K562 (cell line): ENCODE measurements around the gene PYROXD2. TPM values are rescaled to one million over a fixed set of nuclear protein-coding genes. Genes with fewer than 3 reads are reported as not detected.

ENCODE experiments used
- ATAC-seq: fragments of 200-7000 bp; cut with Tn5 transposase; 3 replicates; pipeline ENCODE4 v1.9.1; 2020; ENCODE audit warnings: moderate library complexity
- BruUV-seq: library from RNA; stranded (reverse); fragments of 400-500 nt; replicated peaks from 2 replicates; lab custom pipeline; 2021; lab: Mats Ljungman, UMichigan
- CTCF ChIA-PET: fragments of 300-600 bp; formaldehyde crosslinking; extraction: SDS; loops from one replicate; lab custom pipeline; 2021; ENCODE audit warnings: low intra/inter-chr PET ratio; lab: Yijun Ruan, JAX
- POLR2A ChIA-PET: fragments of 300-600, 350-650 bp; sonication (Branson Sonifier 250); formaldehyde crosslinking; extraction: SDS; loops from one replicate; lab custom pipeline; 2021; ENCODE audit warnings: antibody characterized with exemption, inconsistent platforms; lab: Yijun Ruan, JAX
- DNase-seq, 4 experiments: peaks; one replicate each; pipeline versions ENCODE4 v3.0.0 to v3.0.0-alpha.2; 2011 to 2018; ENCODE audit warnings: low spot score in 3 of 4, mixed read lengths in 3 of 4; ENCODE audit errors: extremely low read depth in 1 of 4
- FAIRE-seq: peaks from 2 replicates; lab custom pipeline; 2011; peaks lifted over from hg19 to GRCh38; lab: Jason Lieb, UNC
- H2AFZ ChIP-seq: 2 replicates; pipeline ENCODE4 v1.6.0; 2011; ENCODE audit warnings: low read depth, low read length, control low read depth, inconsistent platforms
- H3K27ac ChIP-seq: fragments of 200-600 bp; 3 replicates; pipeline ENCODE4 v1.8.0; 2011; ENCODE audit warnings: low read depth, mild to moderate bottlenecking, control low read depth, inconsistent platforms, low read length, moderate library complexity, mixed read lengths; ENCODE audit errors: extremely low read depth
- H3K27me3 ChIP-seq, 2 experiments: fragments of 300-600 bp in 1 of 2; 2 replicates in 1 of 2; 3 replicates in 1 of 2; pipeline versions ENCODE4 v1.6.0 to v1.8.0; 2011; ENCODE audit warnings: inconsistent platforms in 2 of 2, low read length in 2 of 2, mild to moderate bottlenecking in 1 of 2, mixed read lengths in 1 of 2, moderate library complexity in 1 of 2; ENCODE audit not compliant: control insufficient read depth in 2 of 2, insufficient read depth in 2 of 2
- H3K36me3 ChIP-seq: fragments of 300-600 bp; 3 replicates; pipeline ENCODE4 v1.8.0; 2011; ENCODE audit warnings: mild to moderate bottlenecking, low read length, inconsistent platforms; ENCODE audit not compliant: control insufficient read depth, insufficient read depth
- H3K4me1 ChIP-seq, 2 experiments: fragments of 200-600 bp in 1 of 2; replicated peaks in 1 of 2; 2 replicates in 1 of 2; 3 replicates in 1 of 2; pipeline versions ENCODE4 v1.5.1 to v1.8.0; 2011; ENCODE audit warnings: inconsistent platforms in 2 of 2, low read length in 2 of 2, mild to moderate bottlenecking in 1 of 2, mixed read lengths in 1 of 2, moderate library complexity in 1 of 2; ENCODE audit not compliant: control insufficient read depth in 2 of 2, insufficient read depth in 2 of 2
- H3K4me2 ChIP-seq: 2 replicates; pipeline ENCODE4 v1.6.1; 2011; ENCODE audit warnings: low read length, control low read depth, inconsistent platforms, mixed read lengths; ENCODE audit not compliant: insufficient read depth
- H3K4me3 ChIP-seq: fragments of 200-600 bp; sonication (generic), shearing (Covaris generic); 2 replicates; pipeline ENCODE4 v1.5.1; 2016; ENCODE audit warnings: control low read depth, inconsistent platforms
- H3K79me2 ChIP-seq: fragments of 200-600 bp; 3 replicates; pipeline ENCODE4 v1.8.0; 2011; ENCODE audit warnings: low read length, inconsistent platforms; ENCODE audit not compliant: control insufficient read depth, insufficient read depth
- H3K9ac ChIP-seq, 2 experiments: 2 replicates each; pipeline versions ENCODE4 v1.6.0 to v1.6.1; 2011; ENCODE audit warnings: low read depth in 2 of 2, low read length in 2 of 2, control low read depth in 1 of 2, inconsistent platforms in 1 of 2, mild to moderate bottlenecking in 1 of 2, mixed read lengths in 1 of 2; ENCODE audit not compliant: insufficient read depth in 1 of 2
- H3K9me1 ChIP-seq: one replicate; pipeline ENCODE4 v1.6.0; 2011; ENCODE audit warnings: inconsistent platforms, mild to moderate bottlenecking, low read length, moderate library complexity; ENCODE audit not compliant: control insufficient read depth, insufficient read depth
- H3K9me3 ChIP-seq: replicated peaks from 2 replicates; pipeline ENCODE4 v1.5.1; 2011; ENCODE audit warnings: low read depth, low read length, inconsistent platforms; ENCODE audit not compliant: control insufficient read depth, insufficient read depth
- H4K20me1 ChIP-seq: replicated peaks from 2 replicates; pipeline ENCODE4 v1.6.1; 2011; ENCODE audit warnings: low read length, inconsistent platforms, mixed read lengths; ENCODE audit not compliant: control insufficient read depth, insufficient read depth
- ARID1B ChIP-seq: fragments of 450-650 bp; IDR thresholded peaks from 2 replicates; pipeline ENCODE4 v1.6.1; 2016; ENCODE audit warnings: antibody characterized with exemption, mild to moderate bottlenecking, inconsistent platforms
- ARID2 ChIP-seq: fragments of 450-650 bp; IDR thresholded peaks from 2 replicates; pipeline ENCODE4 v1.6.1; 2017; ENCODE audit warnings: antibody characterized with exemption, mild to moderate bottlenecking
- ATF7 ChIP-seq: fragments of 450-650 bp; IDR thresholded peaks from 2 replicates; pipeline ENCODE4 v1.7.1; 2014; ENCODE audit warnings: mild to moderate bottlenecking, moderate library complexity
- CBFA2T2 ChIP-seq: fragments of 450-650 bp; conservative IDR thresholded peaks from 2 replicates; pipeline ENCODE4 v1.6.1; 2017; ENCODE audit warnings: mild to moderate bottlenecking
- CBFA2T3 ChIP-seq: fragments of 450-650 bp; IDR thresholded peaks from 2 replicates; pipeline ENCODE4 v1.6.1; 2017
- CTBP1 ChIP-seq: fragments of 450-650 bp; IDR thresholded peaks from 2 replicates; pipeline ENCODE4 v1.6.1; 2016; ENCODE audit warnings: borderline replicate concordance
- DACH1 ChIP-seq: fragments of 450-650 bp; IDR thresholded peaks from 2 replicates; pipeline ENCODE4 v1.6.1; 2018; ENCODE audit not compliant: partially characterized antibody
- ETV5 ChIP-seq: sonication (generic); formaldehyde crosslinking; IDR thresholded peaks from 2 replicates; pipeline ENCODE4 v1.4.0; 2020; ENCODE audit warnings: low read depth, mild to moderate bottlenecking, missing genetic modification reagents
- GATAD2B ChIP-seq: fragments of 450-650 bp; IDR thresholded peaks from 2 replicates; pipeline ENCODE4 v1.6.1; 2017; ENCODE audit warnings: mild to moderate bottlenecking, borderline replicate concordance
- KLF10 ChIP-seq: fragments of 250-450 bp; sonication (Bioruptor Pico); IDR thresholded peaks from 2 replicates; pipeline ENCODE4 v1.6.1; 2021; ENCODE audit warnings: matching md5 sums
- NFE2L1 ChIP-seq: fragments of 450-650 bp; IDR thresholded peaks from 2 replicates; pipeline ENCODE4 v1.6.1; 2016; ENCODE audit warnings: missing genetic modification characterization, low read depth, mild to moderate bottlenecking, missing compliant biosample characterization, moderate library complexity, borderline replicate concordance
- NR2C1 ChIP-seq, 2 experiments: fragments of 450-650 bp; IDR thresholded peaks; 2 replicates each; pipeline ENCODE4 v1.6.1; 2017; ENCODE audit warnings: mild to moderate bottlenecking in 2 of 2, antibody characterized with exemption in 1 of 2, inconsistent platforms in 1 of 2, missing compliant biosample characterization in 1 of 2, missing genetic modification characterization in 1 of 2
- RNF2 ChIP-seq: sonication (generic); IDR thresholded peaks from 2 replicates; pipeline ENCODE4 v1.6.1; 2016
- SMAD4 ChIP-seq: fragments of 250-450 bp; sonication (Bioruptor Pico); conservative IDR thresholded peaks from 2 replicates; pipeline ENCODE4 v1.8.0; 2021; ENCODE audit warnings: inconsistent platforms, mild to moderate bottlenecking, moderate library complexity
- SOX6 ChIP-seq: fragments of 450-650 bp; IDR thresholded peaks from 2 replicates; pipeline ENCODE4 v1.6.1; 2014; ENCODE audit warnings: mild to moderate bottlenecking
- TAL1 ChIP-seq: fragments of 450-650 bp; IDR thresholded peaks from 2 replicates; pipeline ENCODE4 v1.6.1; 2016; ENCODE audit warnings: mild to moderate bottlenecking
- TCF3 ChIP-seq: sonication (generic); formaldehyde crosslinking; IDR thresholded peaks from 2 replicates; pipeline ENCODE4 v1.4.0; 2020; ENCODE audit warnings: mild to moderate bottlenecking, missing genetic modification reagents
- TSC22D4 ChIP-seq: fragments of 450-650 bp; IDR thresholded peaks from 2 replicates; pipeline ENCODE4 v1.6.1; 2016; ENCODE audit warnings: missing genetic modification characterization, missing biosample characterization, control low read depth
- ZBTB9 ChIP-seq: fragments of 450-650 bp; formaldehyde crosslinking; IDR thresholded peaks from 2 replicates; pipeline ENCODE4 v1.4.0; 2020; ENCODE audit warnings: mild to moderate bottlenecking, moderate library complexity
- ZNF12 ChIP-seq: sonication (generic); formaldehyde crosslinking; IDR thresholded peaks from 2 replicates; pipeline ENCODE4 v1.4.0; 2020; ENCODE audit warnings: mild to moderate bottlenecking, missing genetic modification reagents
- WGBS: fragments of 100-300 bp; shearing (Covaris generic); methylation state at CpG from one replicate; pipeline ENCODE4 v1.1.6; 2016; ENCODE audit warnings: low coverage, mixed read lengths; ENCODE audit not compliant: insufficient coverage; ENCODE audit errors: missing lambda C conversion rate; 5-methylcytosine and 5-hydroxymethylcytosine counted together
- in situ Hi-C: fragments of 300-500 bp; cut with MboI; formaldehyde crosslinking; loops from 4 replicates; pipeline ENCODE4 v1.15.0; 2018; ENCODE audit warnings: inconsistent platforms, mixed read lengths
- intact Hi-C: fragments of 100-400 bp; cut with micrococcal nuclease; formaldehyde crosslinking; loops from 2 replicates; pipeline ENCODE4 v1.14.2; 2022
- polyA plus RNA-seq, 8 experiments: library from polyadenylated mRNA; depleted of rRNA in 4 of 8; stranded (reverse) in 5 of 8; unstranded in 3 of 8; fragments of >200 nt; fragmentation: Nextera tagmentation in 2 of 8; fragmentation: Illumina TruSeq in 1 of 8; extraction: Ambion mirVana in 2 of 8; extraction: Trizol in 1 of 8; gene quantifications; 2 replicates each; pipeline versions ENCODE4 v1.2.1 to v1.2.3, GENCODE V29; 2011 to 2014; ENCODE audit warnings: inconsistent platforms in 1 of 8, missing spikeins in 1 of 8
- total RNA-seq, 7 experiments: library from RNA; depleted of rRNA in 6 of 7; stranded (reverse); fragments of >200 nt in 6 of 7; fragmentation: Illumina TruSeq in 2 of 7; extraction: Trizol in 2 of 7; gene quantifications; 2 replicates each; pipeline versions ENCODE4 v1.2.1 to v1.2.3, GENCODE V29; 2011 to 2021; ENCODE audit warnings: low replicate concordance in 1 of 7
- TF ChIP-seq, protein P1 (sequence below): fragments of 450-650 bp; formaldehyde crosslinking; IDR thresholded peaks from 2 replicates; pipeline ENCODE4 v1.4.0; 2020; ENCODE audit warnings: mild to moderate bottlenecking

The PYROXD2 gene
- total and polyA plus RNA-seq, 9 of the 15 experiments (the other 6 are each of a cell fraction or from before 2014, with no cell fraction given), result 0.14 to 1.4 (median 0.58) TPM

DNA sequence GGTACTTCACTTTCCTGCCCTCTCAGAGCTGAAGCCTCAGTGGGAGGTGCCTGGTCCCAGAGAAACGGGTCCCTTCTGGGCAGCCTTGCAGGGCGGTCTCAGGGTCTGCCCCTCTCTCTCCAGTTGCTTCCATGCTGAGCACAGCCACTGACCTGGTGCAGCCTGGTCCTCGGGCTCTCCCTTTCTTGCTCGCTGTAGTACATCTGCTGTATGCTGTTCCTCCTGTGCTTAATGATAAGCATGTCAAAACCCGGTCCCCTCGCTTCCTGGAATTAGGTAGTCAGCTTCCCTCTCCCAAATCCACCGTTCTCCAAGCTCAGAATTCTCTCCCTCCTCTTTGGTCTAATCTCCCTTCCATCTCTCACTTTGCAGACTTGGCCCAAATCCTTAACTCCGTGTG lies 42.7 kb upstream of the PYROXD2 start:
- Histone ChIP-seq H3K9me3 (no peaks in the 10 kb centered on the region), H3K27ac (no peak overlapping the region), H2AFZ (peak overlapping the region; percentile 43), H3K36me3 (no peaks in the 10 kb centered on the region), H3K79me2 (no peaks in the 10 kb centered on the region), H3K4me3 (no peak overlapping the region), H3K4me2 (peak overlapping the region; percentile 54), H3K27me3 (no peaks in the 10 kb centered on the region), H3K9ac (peak overlapping the region in 1 of 2 experiments; percentile 49; a peak in 1 of 4 replicates), H3K9me1 (no peaks in the 10 kb centered on the region), H3K4me1 (peaks cover 31 to 55% of the 10 kb centered on the region in 2 experiments), H4K20me1 (no peaks in the 10 kb centered on the region)
- FAIRE-seq (peak; percentile 69), ATAC-seq (no peak), DNase-seq (peak in 2 of 4 experiments; percentile 25 to 66)
- CTCF ChIA-PET, result no interaction called here
- POLR2A ChIA-PET, result no interaction called here
- in situ Hi-C loops, result no loop called here
- intact Hi-C loops, result no loop called here
- WGBS, result 0% methylated on average over 6 of the region's 8 CpGs
- BruUV-seq, result no TSS peak
- TF ChIP-seq ZNF12, result no peak
- no peak for TF ChIP-seq TSC22D4 (tag)
- 0 out of 2 replicates have a peak, but pooled peaks have one; percentile 13 for TF ChIP-seq ATF7
- no peak for TF ChIP-seq GATAD2B
- peak; percentile 39; the same call in 1 of the 2 replicates for TF ChIP-seq CTBP1
- TF ChIP-seq DACH1, result no peak
- peak; percentile 23; the same call in 1 of the 2 replicates for TF ChIP-seq TAL1
- no peak for TF ChIP-seq ETV5 (CRISPR knock-in tag)
- peak; percentile 64 for TF ChIP-seq TCF3 (CRISPR knock-in tag)
- peak; percentile 18; the same call in 1 of the 2 replicates for TF ChIP-seq CBFA2T2
- no peak for TF ChIP-seq NFE2L1
- TF ChIP-seq ZBTB9, result no peak
- TF ChIP-seq, protein P1, sequence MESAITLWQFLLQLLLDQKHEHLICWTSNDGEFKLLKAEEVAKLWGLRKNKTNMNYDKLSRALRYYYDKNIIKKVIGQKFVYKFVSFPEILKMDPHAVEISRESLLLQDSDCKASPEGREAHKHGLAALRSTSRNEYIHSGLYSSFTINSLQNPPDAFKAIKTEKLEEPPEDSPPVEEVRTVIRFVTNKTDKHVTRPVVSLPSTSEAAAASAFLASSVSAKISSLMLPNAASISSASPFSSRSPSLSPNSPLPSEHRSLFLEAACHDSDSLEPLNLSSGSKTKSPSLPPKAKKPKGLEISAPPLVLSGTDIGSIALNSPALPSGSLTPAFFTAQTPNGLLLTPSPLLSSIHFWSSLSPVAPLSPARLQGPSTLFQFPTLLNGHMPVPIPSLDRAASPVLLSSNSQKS (CRISPR knock-in tag), result no peak
- no peak for TF ChIP-seq RNF2
- TF ChIP-seq ARID1B, result peak; percentile 65
- TF ChIP-seq NR2C1 (IDR thresholded peaks at IDR 0.05), result no peak
- TF ChIP-seq NR2C1 (tag; IDR thresholded peaks at IDR 0.05), result no peak
- 0 out of 2 replicates have a peak, but pooled peaks have one; percentile 16 for TF ChIP-seq SOX6
- TF ChIP-seq ARID2, result no peak
- peak; percentile 62 for TF ChIP-seq CBFA2T3
- TF ChIP-seq KLF10, result no peak
- TF ChIP-seq SMAD4 (CRISPR knock-in tag), result no peak
